ENCODE results near the gene PTPN22. TPM values are rescaled to one million over a fixed set of nuclear protein-coding genes. Genes with fewer than 3 reads are reported as not detected.

PTPN22 gene
- total and polyA plus RNA-seq, 2 experiments from 2014 or later = 0.17 to 0.47 TPM

- Histone ChIP-seq H3K4me2 (no peak overlapping the region), H3K4me1 (ENCODE audit: insufficient read depth) (no peaks in the 10 kb centered on the region), H3K36me3 (replicated peaks; ENCODE audit: insufficient read depth, low read depth) (no peaks in the 10 kb centered on the region), H3K4me3 (no peak overlapping the region), H3K27me3 (no peaks in the 10 kb centered on the region), H2AFZ (no peak overlapping the region), H3K27ac (no peak overlapping the region), H3K9me2 (replicated peaks; ENCODE audit: insufficient read depth) (no peaks in the 10 kb centered on the region), H3K79me2 (no peaks in the 10 kb centered on the region), H3K9me3 (ENCODE audit: low read depth) (no peaks in the 10 kb centered on the region), H4K20me1 (ENCODE audit: insufficient read depth, poor library complexity, severe bottlenecking) (no peaks in the 10 kb centered on the region)
- no peak for DNase-seq (ENCODE audit: low spot score)
- TF ChIP-seq EZH2phosphoT487 (IDR thresholded peaks at IDR 0.05; ENCODE audit: low read depth, severe bottlenecking, unreplicated experiment) (no peak), EZH2 (IDR thresholded peaks at IDR 0.05; ENCODE audit: borderline replicate concordance) (no peak), CTCF (IDR thresholded peaks at IDR 0.05; ENCODE audit: poor library complexity) (no peak)
- WGBS (ENCODE audit: low lambda C conversion rate, missing lambda C conversion rate) = 90% methylated on average over 3 of the region's 3 CpGs
These were observed 13.7 kb downstream of the PTPN22 start for GRCh38 chr1:113857776-113858175.

DNA sequence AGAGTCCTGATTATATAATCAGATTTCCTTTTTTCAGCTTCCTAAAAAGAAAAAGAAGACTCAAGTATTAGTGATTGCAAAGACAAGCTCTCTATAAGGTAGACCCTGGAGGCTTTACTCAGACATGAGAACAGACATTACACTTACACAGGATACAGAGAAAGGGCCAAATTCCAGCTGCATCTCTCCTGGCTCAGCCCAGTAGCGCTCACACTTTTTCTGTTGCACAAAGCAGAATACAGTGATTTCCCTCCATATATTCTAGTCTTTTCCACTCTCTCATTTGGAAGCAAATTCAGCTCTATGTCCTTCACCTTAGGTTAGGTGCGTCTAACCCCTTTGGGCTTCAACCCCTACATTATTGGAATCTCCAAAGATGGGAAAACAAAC, 15.1 kb downstream of the PTPN22 start:
- H3K4me2 ChIP-seq = no peak overlapping the region
- TF ChIP-seq EZH2 (IDR thresholded peaks at IDR 0.05; ENCODE audit: borderline replicate concordance) = no peak
- no peak for TF ChIP-seq CTCF (IDR thresholded peaks at IDR 0.05; ENCODE audit: poor library complexity)
- no peak for TF ChIP-seq EZH2phosphoT487 (IDR thresholded peaks at IDR 0.05; ENCODE audit: low read depth, severe bottlenecking, unreplicated experiment)
- no peak overlapping the region for H3K4me3 ChIP-seq
- no peak overlapping the region for H2AFZ ChIP-seq
- H3K9me2 ChIP-seq (replicated peaks; ENCODE audit: insufficient read depth) = no peaks in the 10 kb centered on the region
- 93% methylated on average over 2 of the region's 2 CpGs for WGBS (ENCODE audit: low lambda C conversion rate, missing lambda C conversion rate)
- H3K4me1 ChIP-seq (ENCODE audit: insufficient read depth) = no peaks in the 10 kb centered on the region
- no peaks in the 10 kb centered on the region for H4K20me1 ChIP-seq (ENCODE audit: insufficient read depth, poor library complexity, severe bottlenecking)
- H3K36me3 ChIP-seq (replicated peaks; ENCODE audit: insufficient read depth, low read depth) = no peaks in the 10 kb centered on the region
- H3K9me3 ChIP-seq (ENCODE audit: low read depth) = no peaks in the 10 kb centered on the region
- H3K27me3 ChIP-seq = no peaks in the 10 kb centered on the region
- no peak overlapping the region for H3K27ac ChIP-seq
- H3K79me2 ChIP-seq = no peaks in the 10 kb centered on the region
- DNase-seq (ENCODE audit: low spot score) = no peak

DNA sequence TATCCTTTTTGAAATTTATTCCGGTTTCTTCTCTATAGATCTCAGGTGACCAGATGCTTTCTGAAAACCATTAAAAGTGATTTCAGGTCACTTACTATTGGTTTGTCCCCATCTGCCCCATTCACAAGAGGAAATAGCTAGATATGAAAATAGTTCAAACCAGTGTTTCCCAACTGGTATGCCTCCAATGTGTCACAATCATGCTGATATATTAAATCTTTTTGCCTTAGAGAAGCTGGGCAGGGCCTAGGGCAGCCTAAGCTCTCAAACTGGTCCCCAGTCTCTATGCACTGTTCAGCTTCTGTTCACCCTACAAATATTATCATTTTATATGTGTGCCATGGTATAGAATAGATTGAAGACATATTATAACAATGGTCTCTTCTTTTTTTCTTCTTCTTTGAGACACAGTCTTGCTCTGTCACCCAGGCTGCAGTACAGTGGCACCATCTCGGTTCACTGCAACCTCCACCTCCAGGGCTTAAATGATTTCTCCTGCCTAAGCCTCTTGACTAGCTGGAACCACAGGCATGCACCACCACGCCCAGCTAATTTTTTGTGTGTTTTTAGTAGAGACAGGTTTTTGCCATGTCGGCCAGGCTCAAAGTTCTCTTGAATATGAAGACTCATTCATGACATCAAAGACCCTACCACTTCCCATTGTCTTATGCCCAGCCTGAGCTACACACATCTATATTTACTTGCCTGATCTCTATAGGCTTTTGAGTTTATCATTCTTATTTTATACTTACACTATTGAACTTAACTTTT, 15.7 kb downstream of the PTPN22 start:
- H4K20me1 ChIP-seq (ENCODE audit: insufficient read depth, poor library complexity, severe bottlenecking) = no peaks in the 10 kb centered on the region
- DNase-seq (ENCODE audit: low spot score) = no peak
- no peaks in the 10 kb centered on the region for H3K4me1 ChIP-seq (ENCODE audit: insufficient read depth)
- H3K27me3 ChIP-seq = no peaks in the 10 kb centered on the region
- no peak overlapping the region for H3K27ac ChIP-seq
- no peaks in the 10 kb centered on the region for H3K9me3 ChIP-seq (ENCODE audit: low read depth)
- no peaks in the 10 kb centered on the region for H3K36me3 ChIP-seq (replicated peaks; ENCODE audit: insufficient read depth, low read depth)
- no peak overlapping the region for H3K4me2 ChIP-seq
- no peaks in the 10 kb centered on the region for H3K9me2 ChIP-seq (replicated peaks; ENCODE audit: insufficient read depth)
- no peaks in the 10 kb centered on the region for H3K79me2 ChIP-seq
- H2AFZ ChIP-seq = no peak overlapping the region
- TF ChIP-seq CTCF (IDR thresholded peaks at IDR 0.05; ENCODE audit: poor library complexity) (no peak), EZH2 (IDR thresholded peaks at IDR 0.05; ENCODE audit: borderline replicate concordance) (no peak), EZH2phosphoT487 (IDR thresholded peaks at IDR 0.05; ENCODE audit: low read depth, severe bottlenecking, unreplicated experiment) (no peak)
- 93% methylated on average over 4 of the region's 4 CpGs for WGBS (ENCODE audit: low lambda C conversion rate, missing lambda C conversion rate)
- no peak overlapping the region for H3K4me3 ChIP-seq
